SU-DHL-6 (cell line): ENCODE measurements around the gene ANKS1A.

Experiments used
- H2AFZ ChIP-seq: fragments of 200-600 bp; sonication (generic); 2 replicates; pipeline ENCODE4 v1.6.1; 2014; ENCODE audit warnings: low read depth, mild to moderate bottlenecking, moderate library complexity, mixed read lengths, antibody characterized with exemption, low read length; ENCODE audit not compliant: severe bottlenecking
- H3F3A ChIP-seq: fragments of 200-600 bp; shearing (Covaris generic); 2 replicates; pipeline ENCODE4 v1.6.0; 2016; ENCODE audit warnings: antibody characterized with exemption, mild to moderate bottlenecking; ENCODE audit not compliant: insufficient read depth
- H3K27ac ChIP-seq: fragments of 200-600 bp; sonication (generic); 2 replicates; pipeline ENCODE4 v1.5.1; 2016; ENCODE audit warnings: low read depth, mild to moderate bottlenecking, low read length, moderate library complexity, mixed read lengths
- H3K27me3 ChIP-seq: fragments of 200-600 bp; sonication (generic), shearing (Covaris generic); 2 replicates; pipeline ENCODE4 v1.6.0; 2014; ENCODE audit warnings: mild to moderate bottlenecking, low read length
- H3K36me3 ChIP-seq: fragments of 200-600 bp; sonication (generic); 2 replicates; pipeline ENCODE4 v1.6.1; 2014; ENCODE audit warnings: mild to moderate bottlenecking, low read length, mixed read lengths
- H3K4me2 ChIP-seq: fragments of 300-600, 200-600 bp; shearing (Covaris generic), sonication (generic); 2 replicates; pipeline ENCODE4 v1.6.0; 2014; ENCODE audit warnings: low read length, low read depth, mild to moderate bottlenecking; ENCODE audit not compliant: poor library complexity, severe bottlenecking
- H3K4me3 ChIP-seq: fragments of 200-600 bp; sonication (generic); 2 replicates; pipeline ENCODE4 v1.5.1; 2014; ENCODE audit warnings: antibody characterized with exemption, low read length, mild to moderate bottlenecking, mixed read lengths; ENCODE audit not compliant: insufficient read depth, poor library complexity, severe bottlenecking
- H3K79me2 ChIP-seq: fragments of 200-600 bp; sonication (generic); 2 replicates; pipeline ENCODE4 v1.6.1; 2014; ENCODE audit warnings: mild to moderate bottlenecking, low read length, moderate library complexity; ENCODE audit not compliant: insufficient read depth
- H3K9ac ChIP-seq: fragments of 200-600 bp; sonication (generic); 2 replicates; pipeline ENCODE4 v1.7.0; 2014; ENCODE audit warnings: mild to moderate bottlenecking, low read length
- H3K9me2 ChIP-seq: fragments of 200-600 bp; sonication (generic); replicated peaks from 2 replicates; pipeline ENCODE4 v1.6.1; 2014; ENCODE audit warnings: low read length; ENCODE audit not compliant: insufficient read depth
- H3K9me3 ChIP-seq: fragments of 200-600 bp; sonication (generic); 2 replicates; pipeline ENCODE4 v1.6.1; 2014; ENCODE audit warnings: low read length, mixed read lengths; ENCODE audit not compliant: insufficient read depth
- H4K20me1 ChIP-seq: fragments of 200-600 bp; sonication (generic); 2 replicates; pipeline ENCODE4 v1.6.1; 2014; ENCODE audit warnings: low read depth, mild to moderate bottlenecking, antibody characterized with exemption, low read length, moderate library complexity, mixed read lengths
- CTCF ChIP-seq: fragments of 200-600 bp; sonication (generic); IDR thresholded peaks from one replicate; pipeline ENCODE4 v1.5.1; 2017; ENCODE audit warnings: antibody characterized with exemption, mild to moderate bottlenecking, low read length, moderate library complexity; ENCODE audit not compliant: insufficient read depth, poor library complexity, severe bottlenecking
- EZH2phosphoT487 ChIP-seq: fragments of 200-600 bp; sonication (generic), shearing (Covaris generic); conservative IDR thresholded peaks from 2 replicates; pipeline ENCODE4 v1.6.1; 2018; ENCODE audit warnings: mild to moderate bottlenecking, antibody characterized with exemption, low read length, moderate library complexity, mixed read lengths

ANKS1A gene

DNA sequence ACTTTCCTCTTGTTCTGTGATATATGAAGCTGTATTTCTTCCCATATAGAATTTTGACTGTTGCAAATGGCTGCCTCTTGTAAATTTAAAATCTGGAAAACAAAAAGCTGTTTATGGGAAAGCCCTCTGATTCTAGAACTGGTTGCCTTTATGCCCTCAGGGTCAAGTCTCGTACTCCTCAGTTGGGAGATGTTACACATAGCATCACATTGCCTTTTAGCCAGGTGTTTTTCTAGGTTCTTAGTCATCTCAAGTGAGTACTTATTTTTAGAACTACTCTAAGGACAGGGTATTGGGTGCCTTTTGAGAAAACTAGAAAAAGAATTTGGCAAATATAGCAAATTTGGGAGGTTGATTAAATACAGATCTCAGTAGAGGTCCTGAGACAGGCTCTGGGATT, 58.5 kb downstream of the ANKS1A start:
- no peak overlapping the region for H3K27ac ChIP-seq
- no peaks in the 10 kb centered on the region for H3F3A ChIP-seq
- H3K4me3 ChIP-seq, result no peak overlapping the region
- no peaks in the 10 kb centered on the region for H3K36me3 ChIP-seq
- no peaks in the 10 kb centered on the region for H3K79me2 ChIP-seq
- H3K27me3 ChIP-seq, result no peaks in the 10 kb centered on the region
- H3K9me2 ChIP-seq, result no peaks in the 10 kb centered on the region
- no peaks in the 10 kb centered on the region for H3K9me3 ChIP-seq
- no peak overlapping the region for H2AFZ ChIP-seq
- peaks cover 7% of the 10 kb centered on the region; the same call in 1 of the 2 replicates for H4K20me1 ChIP-seq
- H3K9ac ChIP-seq, result no peak overlapping the region
- no peak overlapping the region for H3K4me2 ChIP-seq
- TF ChIP-seq CTCF (no peak), EZH2phosphoT487 (no peak)

- peaks cover 7% of the 10 kb centered on the region; the same call in 1 of the 2 replicates for H4K20me1 ChIP-seq
- H3K9me2 ChIP-seq, result no peaks in the 10 kb centered on the region
- H3K79me2 ChIP-seq, result no peaks in the 10 kb centered on the region
- H3K9me3 ChIP-seq, result no peaks in the 10 kb centered on the region
- H3K4me3 ChIP-seq, result no peak overlapping the region
- H2AFZ ChIP-seq, result no peak overlapping the region
- TF ChIP-seq EZH2phosphoT487 (no peak), CTCF (no peak)
- no peak overlapping the region for H3K27ac ChIP-seq
- no peak overlapping the region for H3K9ac ChIP-seq
- no peaks in the 10 kb centered on the region for H3K36me3 ChIP-seq
- no peaks in the 10 kb centered on the region for H3K27me3 ChIP-seq
- H3K4me2 ChIP-seq, result no peak overlapping the region
- H3F3A ChIP-seq, result no peaks in the 10 kb centered on the region
These were observed 60.6 kb downstream of the ANKS1A start for GRCh38 chr6:34949636-34950035.

GRCh38 chr6:34950849-34951248, 61.8 kb downstream of the ANKS1A start:
- Histone ChIP-seq H4K20me1 (peaks cover 7% of the 10 kb centered on the region; the same call in 1 of the 2 replicates), H3K27me3 (no peaks in the 10 kb centered on the region), H3K4me3 (no peak overlapping the region), H3K36me3 (no peaks in the 10 kb centered on the region), H3K9me2 (no peaks in the 10 kb centered on the region), H3K9me3 (no peaks in the 10 kb centered on the region), H3K79me2 (no peaks in the 10 kb centered on the region), H3K9ac (no peak overlapping the region), H3F3A (no peaks in the 10 kb centered on the region), H2AFZ (no peak overlapping the region), H3K27ac (no peak overlapping the region), H3K4me2 (no peak overlapping the region)
- TF ChIP-seq EZH2phosphoT487 (no peak), CTCF (no peak)

- no peaks in the 10 kb centered on the region for H3K27me3 ChIP-seq
- no peak overlapping the region for H2AFZ ChIP-seq
- H3K9me2 ChIP-seq, result no peaks in the 10 kb centered on the region
- TF ChIP-seq CTCF (no peak), EZH2phosphoT487 (no peak)
- H4K20me1 ChIP-seq, result peaks cover 7% of the 10 kb centered on the region; the same call in 1 of the 2 replicates
- no peak overlapping the region for H3K4me3 ChIP-seq
- no peaks in the 10 kb centered on the region for H3K9me3 ChIP-seq
- no peaks in the 10 kb centered on the region for H3F3A ChIP-seq
- H3K27ac ChIP-seq, result no peak overlapping the region
- H3K36me3 ChIP-seq, result no peaks in the 10 kb centered on the region
- H3K9ac ChIP-seq, result no peak overlapping the region
- no peaks in the 10 kb centered on the region for H3K79me2 ChIP-seq
- no peak overlapping the region for H3K4me2 ChIP-seq
These were observed 62.7 kb downstream of the ANKS1A start for GRCh38 chr6:34951731-34952130.
